SU-DHL-6 (cell line): ENCODE data around the gene NATD1.

Source experiments
- H2AFZ ChIP-seq: fragments of 200-600 bp; sonication (generic); 2 replicates; pipeline ENCODE4 v1.6.1; 2014; ENCODE audit warnings: low read depth, mild to moderate bottlenecking, moderate library complexity, mixed read lengths, antibody characterized with exemption, low read length; ENCODE audit not compliant: severe bottlenecking
- H3F3A ChIP-seq: fragments of 200-600 bp; shearing (Covaris generic); 2 replicates; pipeline ENCODE4 v1.6.0; 2016; ENCODE audit warnings: antibody characterized with exemption, mild to moderate bottlenecking; ENCODE audit not compliant: insufficient read depth
- H3K27ac ChIP-seq: fragments of 200-600 bp; sonication (generic); 2 replicates; pipeline ENCODE4 v1.5.1; 2016; ENCODE audit warnings: low read depth, mild to moderate bottlenecking, low read length, moderate library complexity, mixed read lengths
- H3K27me3 ChIP-seq: fragments of 200-600 bp; sonication (generic), shearing (Covaris generic); 2 replicates; pipeline ENCODE4 v1.6.0; 2014; ENCODE audit warnings: mild to moderate bottlenecking, low read length
- H3K36me3 ChIP-seq: fragments of 200-600 bp; sonication (generic); 2 replicates; pipeline ENCODE4 v1.6.1; 2014; ENCODE audit warnings: mild to moderate bottlenecking, low read length, mixed read lengths
- H3K4me2 ChIP-seq: fragments of 300-600, 200-600 bp; shearing (Covaris generic), sonication (generic); 2 replicates; pipeline ENCODE4 v1.6.0; 2014; ENCODE audit warnings: low read length, low read depth, mild to moderate bottlenecking; ENCODE audit not compliant: poor library complexity, severe bottlenecking
- H3K4me3 ChIP-seq: fragments of 200-600 bp; sonication (generic); 2 replicates; pipeline ENCODE4 v1.5.1; 2014; ENCODE audit warnings: antibody characterized with exemption, low read length, mild to moderate bottlenecking, mixed read lengths; ENCODE audit not compliant: insufficient read depth, poor library complexity, severe bottlenecking
- H3K79me2 ChIP-seq: fragments of 200-600 bp; sonication (generic); 2 replicates; pipeline ENCODE4 v1.6.1; 2014; ENCODE audit warnings: mild to moderate bottlenecking, low read length, moderate library complexity; ENCODE audit not compliant: insufficient read depth
- H3K9ac ChIP-seq: fragments of 200-600 bp; sonication (generic); 2 replicates; pipeline ENCODE4 v1.7.0; 2014; ENCODE audit warnings: mild to moderate bottlenecking, low read length
- H3K9me2 ChIP-seq: fragments of 200-600 bp; sonication (generic); replicated peaks from 2 replicates; pipeline ENCODE4 v1.6.1; 2014; ENCODE audit warnings: low read length; ENCODE audit not compliant: insufficient read depth
- H3K9me3 ChIP-seq: fragments of 200-600 bp; sonication (generic); 2 replicates; pipeline ENCODE4 v1.6.1; 2014; ENCODE audit warnings: low read length, mixed read lengths; ENCODE audit not compliant: insufficient read depth
- H4K20me1 ChIP-seq: fragments of 200-600 bp; sonication (generic); 2 replicates; pipeline ENCODE4 v1.6.1; 2014; ENCODE audit warnings: low read depth, mild to moderate bottlenecking, antibody characterized with exemption, low read length, moderate library complexity, mixed read lengths
- CTCF ChIP-seq: fragments of 200-600 bp; sonication (generic); IDR thresholded peaks from one replicate; pipeline ENCODE4 v1.5.1; 2017; ENCODE audit warnings: antibody characterized with exemption, mild to moderate bottlenecking, low read length, moderate library complexity; ENCODE audit not compliant: insufficient read depth, poor library complexity, severe bottlenecking
- EZH2phosphoT487 ChIP-seq: fragments of 200-600 bp; sonication (generic), shearing (Covaris generic); conservative IDR thresholded peaks from 2 replicates; pipeline ENCODE4 v1.6.1; 2018; ENCODE audit warnings: mild to moderate bottlenecking, antibody characterized with exemption, low read length, moderate library complexity, mixed read lengths

The NATD1 gene

GRCh38 chr17:21289902-21290571, 36.8 kb upstream of the NATD1 start:
- Histone ChIP-seq H3K36me3 (no peaks in the 10 kb centered on the region), H2AFZ (no peak overlapping the region), H3K4me2 (no peak overlapping the region), H3K9me3 (no peaks in the 10 kb centered on the region), H3K79me2 (peaks cover 72% of the 10 kb centered on the region), H3K4me3 (no peak overlapping the region), H3F3A (peaks cover 26% of the 10 kb centered on the region), H3K9me2 (no peaks in the 10 kb centered on the region), H4K20me1 (no peaks in the 10 kb centered on the region), H3K27ac (no peak overlapping the region), H3K9ac (no peak overlapping the region), H3K27me3 (no peaks in the 10 kb centered on the region)
- TF ChIP-seq CTCF (no peak), EZH2phosphoT487 (no peak)

- H3K4me2 ChIP-seq: peak overlapping the region; percentile 92
- no peaks in the 10 kb centered on the region for H3K9me3 ChIP-seq
- H3K79me2 ChIP-seq: peaks cover 71% of the 10 kb centered on the region
- H3K4me3 ChIP-seq: no peak overlapping the region
- no peak overlapping the region for H2AFZ ChIP-seq
- H3F3A ChIP-seq: peaks cover 26% of the 10 kb centered on the region
- H3K9ac ChIP-seq: peak overlapping the region; percentile 74; the same call in 1 of the 2 replicates
- H3K27ac ChIP-seq: peak overlapping the region; percentile 95
- H4K20me1 ChIP-seq: no peaks in the 10 kb centered on the region
- TF ChIP-seq CTCF: no peak
- TF ChIP-seq EZH2phosphoT487: no peak
- H3K9me2 ChIP-seq: no peaks in the 10 kb centered on the region
- H3K27me3 ChIP-seq: no peaks in the 10 kb centered on the region
- H3K36me3 ChIP-seq: no peaks in the 10 kb centered on the region
Observed at GRCh38 chr17:21289175-21289901, 36.1 kb upstream of the NATD1 start.

GRCh38 chr17:21288571-21289017, 35.4 kb upstream of the NATD1 start:
- H3K27ac ChIP-seq: peak overlapping the region; percentile 95
- H2AFZ ChIP-seq: no peak overlapping the region
- H4K20me1 ChIP-seq: no peaks in the 10 kb centered on the region
- no peaks in the 10 kb centered on the region for H3K36me3 ChIP-seq
- H3K9ac ChIP-seq: peak overlapping the region; percentile 74
- no peak for TF ChIP-seq CTCF
- no peak for TF ChIP-seq EZH2phosphoT487
- peaks cover 26% of the 10 kb centered on the region for H3F3A ChIP-seq
- peak overlapping the region; percentile 20 for H3K4me3 ChIP-seq
- no peaks in the 10 kb centered on the region for H3K9me2 ChIP-seq
- H3K79me2 ChIP-seq: peaks cover 67% of the 10 kb centered on the region
- H3K9me3 ChIP-seq: no peaks in the 10 kb centered on the region
- H3K4me2 ChIP-seq: peak overlapping the region; percentile 92
- H3K27me3 ChIP-seq: no peaks in the 10 kb centered on the region
